Tibial nerve (tissue), 3 donors: Measurements from ENCODE around the gene PLCB2.

ENCODE experiments used
- POLR2A ChIP-seq, 2 donors: fragments of 450-650 bp; IDR thresholded peaks; one replicate each; pipeline ENCODE4 v1.6.1; 2017; ENCODE audit warnings: antibody characterized with exemption in 2 of 2, mild to moderate bottlenecking in 2 of 2, moderate library complexity in 2 of 2
- TF ChIP-seq, protein P1 (sequence below), 5 experiments: fragments of 200-600 bp in 3 of 5; fragments of 450-650 bp in 2 of 5; sonication (generic) in 3 of 5; IDR thresholded peaks; one replicate each; pipeline ENCODE4 v1.5.1; 2016 to 2019; ENCODE audit warnings: antibody characterized with exemption in 5 of 5, mild to moderate bottlenecking in 3 of 5, moderate library complexity in 2 of 5

DNA sequence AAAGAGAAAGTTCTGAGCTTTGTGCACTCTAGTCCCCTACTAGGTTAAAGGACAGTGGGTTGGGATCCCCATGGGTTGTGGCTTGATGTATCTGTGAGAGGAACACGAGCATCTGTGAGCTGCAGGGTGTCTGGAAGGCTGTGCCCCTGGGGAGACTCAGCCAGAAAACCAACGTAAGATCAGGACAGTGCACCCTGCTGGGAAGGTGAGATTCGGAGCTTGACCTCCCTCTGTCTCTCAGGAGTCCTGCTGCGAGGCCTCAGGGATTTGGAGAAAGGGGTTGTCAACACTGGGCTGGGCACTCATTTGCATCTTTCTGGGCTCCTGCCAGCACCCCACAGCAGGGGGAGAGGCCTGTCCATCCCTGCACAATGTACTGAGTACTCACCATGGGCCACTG, 40.1 kb downstream of the PLCB2 start:
- TF ChIP-seq, protein P1, sequence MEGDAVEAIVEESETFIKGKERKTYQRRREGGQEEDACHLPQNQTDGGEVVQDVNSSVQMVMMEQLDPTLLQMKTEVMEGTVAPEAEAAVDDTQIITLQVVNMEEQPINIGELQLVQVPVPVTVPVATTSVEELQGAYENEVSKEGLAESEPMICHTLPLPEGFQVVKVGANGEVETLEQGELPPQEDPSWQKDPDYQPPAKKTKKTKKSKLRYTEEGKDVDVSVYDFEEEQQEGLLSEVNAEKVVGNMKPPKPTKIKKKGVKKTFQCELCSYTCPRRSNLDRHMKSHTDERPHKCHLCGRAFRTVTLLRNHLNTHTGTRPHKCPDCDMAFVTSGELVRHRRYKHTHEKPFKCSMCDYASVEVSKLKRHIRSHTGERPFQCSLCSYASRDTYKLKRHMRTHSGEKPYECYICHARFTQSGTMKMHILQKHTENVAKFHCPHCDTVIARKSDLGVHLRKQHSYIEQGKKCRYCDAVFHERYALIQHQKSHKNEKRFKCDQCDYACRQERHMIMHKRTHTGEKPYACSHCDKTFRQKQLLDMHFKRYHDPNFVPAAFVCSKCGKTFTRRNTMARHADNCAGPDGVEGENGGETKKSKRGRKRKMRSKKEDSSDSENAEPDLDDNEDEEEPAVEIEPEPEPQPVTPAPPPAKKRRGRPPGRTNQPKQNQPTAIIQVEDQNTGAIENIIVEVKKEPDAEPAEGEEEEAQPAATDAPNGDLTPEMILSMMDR (IDR thresholded peaks at IDR 0.05) = no peak
- no peak for TF ChIP-seq POLR2A (IDR thresholded peaks at IDR 0.05)
